Upper lobe of left lung (tissue), 6 donors: ENCODE data around the gene PIERCE2. TPM values are rescaled to one million over a fixed set of nuclear protein-coding genes. Genes with fewer than 3 reads are reported as not detected.
"Not testable (repeated sequence)": the region's sequence is repeated elsewhere in the genome, so short reads cannot be mapped to it uniquely, and the experiment has no call there.

Experiments
- ATAC-seq, 2 donors: fragments of 200-7000 bp; cut with Tn5 transposase; one replicate each; pipeline ENCODE4 v1.9.1; 2022; ENCODE audit warnings: mild to moderate bottlenecking in 2 of 2, moderate library complexity in 2 of 2; ENCODE audit not compliant: low FRiP score in 2 of 2
- DNase-seq, 2 donors: peaks; one replicate each; pipeline ENCODE4 v3.0.0-alpha.2; 2019 to 2020
- H3K27ac ChIP-seq, 4 donors: fragments of 200-600 bp; sonication (generic); one replicate each; pipeline ENCODE4 v1.5.1; 2016 to 2019
- H3K27me3 ChIP-seq, 4 donors: fragments of 200-600 bp; sonication (generic); one replicate each; pipeline ENCODE4 v1.5.1; 2017 to 2019
- H3K36me3 ChIP-seq, 4 donors: fragments of 200-600 bp; sonication (generic); one replicate each; pipeline ENCODE4 v1.5.1; 2016 to 2019
- H3K4me1 ChIP-seq, 4 donors: fragments of 200-600 bp; sonication (generic); one replicate each; pipeline ENCODE4 v1.5.1; 2018 to 2019
- H3K4me3 ChIP-seq, 4 donors: fragments of 200-600 bp; sonication (generic); one replicate each; pipeline ENCODE4 v1.5.1; 2017 to 2019; ENCODE audit warnings: mild to moderate bottlenecking in 2 of 4, moderate library complexity in 1 of 4
- H3K9me3 ChIP-seq, 4 donors: fragments of 200-600 bp; sonication (generic); one replicate each; pipeline ENCODE4 v1.5.1; 2018 to 2019
- CTCF ChIP-seq, 6 experiments: fragments of 450-650 bp in 4 of 6; fragments of 200-600 bp in 2 of 6; sonication (generic) in 2 of 6; IDR thresholded peaks; one replicate each; pipeline ENCODE4 v1.5.1; 2016 to 2019; ENCODE audit warnings: antibody characterized with exemption in 6 of 6
- EP300 ChIP-seq, 4 donors: sonication (generic); formaldehyde crosslinking; IDR thresholded peaks; one replicate each; pipeline ENCODE4 v1.5.1; 2017; ENCODE audit warnings: antibody characterized with exemption in 4 of 4, control low read depth in 2 of 4
- POLR2A ChIP-seq, 4 donors: fragments of 450-650 bp; IDR thresholded peaks; one replicate each; pipeline ENCODE4 v1.5.1; 2016 to 2017; ENCODE audit warnings: antibody characterized with exemption in 4 of 4, mild to moderate bottlenecking in 2 of 4
- POLR2AphosphoS5 ChIP-seq, 2 donors: sonication (generic); formaldehyde crosslinking; IDR thresholded peaks; one replicate each; pipeline ENCODE4 v1.5.1; 2017; ENCODE audit warnings: antibody characterized with exemption in 2 of 2
- WGBS, 2 donors: methylation state at CpG; one replicate each; pipeline ENCODE4 v1.1.5; 2017 to 2018; 5-methylcytosine and 5-hydroxymethylcytosine counted together
- total RNA-seq, 6 donors: library from RNA; depleted of rRNA in 4 of 6; stranded (reverse); fragments of >200 nt in 4 of 6; gene quantifications; one replicate each; pipeline versions ENCODE4 v1.1.0 to v1.2.1, GENCODE V29; 2016 to 2021
- donor health status: DM: no; HTN: no; CAD: no; lungs with moderate emphysema.
- donor health status: DM: no; HTN: yes; CAD: no; lungs with severe emphysema.

PIERCE2 gene
- total RNA-seq, 6 donors from 2014 or later, result 1.3 to 9.1 (median 2.5) TPM; not detected in 2

- no peaks in the 10 kb centered on the region for H3K36me3 ChIP-seq
- H3K9me3 ChIP-seq, result no peaks in the 10 kb centered on the region
- H3K27me3 ChIP-seq, result no peaks in the 10 kb centered on the region
- no peak for DNase-seq
- ATAC-seq, result no peak
- no peaks in the 10 kb centered on the region for H3K4me1 ChIP-seq
- no peak for TF ChIP-seq POLR2A (IDR thresholded peaks at IDR 0.05)
- no peak overlapping the region for H3K27ac ChIP-seq
- H3K4me3 ChIP-seq, result no peak overlapping the region
Measured at GRCh38 chr15:55420171-55420866, 12.0 kb downstream of the PIERCE2 start.

DNA sequence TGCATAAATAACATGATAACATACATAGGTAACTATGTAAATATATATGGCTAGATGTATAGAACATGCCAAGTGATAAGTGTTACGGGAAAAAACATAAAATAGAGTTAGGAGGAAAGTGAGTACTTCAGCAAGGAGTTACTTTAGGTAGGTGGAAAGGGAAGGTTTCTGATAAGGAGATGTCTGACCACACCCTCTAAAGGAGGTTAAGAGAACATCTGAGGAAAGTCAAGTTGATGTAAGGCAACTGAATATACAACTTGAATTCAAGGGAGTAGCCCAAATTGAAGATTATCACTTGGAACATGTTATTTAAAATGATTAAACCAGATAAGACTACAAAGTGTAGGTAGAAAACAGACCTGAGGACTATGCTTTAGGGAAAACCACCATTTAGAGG is 13.8 kb downstream of the PIERCE2 start:
- DNase-seq (no peak), ATAC-seq (no peak)
- Histone ChIP-seq H3K27ac (no peak overlapping the region), H3K4me3 (no peak overlapping the region), H3K36me3 (no peaks in the 10 kb centered on the region), H3K27me3 (no peaks in the 10 kb centered on the region), H3K9me3 (no peaks in the 10 kb centered on the region), H3K4me1 (no peaks in the 10 kb centered on the region)
- 0% methylated on average over 1 of the region's 1 CpG for WGBS, 2 donors
- TF ChIP-seq EP300 (IDR thresholded peaks at IDR 0.05) (no peak), POLR2AphosphoS5 (IDR thresholded peaks at IDR 0.05) (no peak), POLR2A (IDR thresholded peaks at IDR 0.05) (no peak), CTCF (IDR thresholded peaks at IDR 0.05) (no peak)

DNA sequence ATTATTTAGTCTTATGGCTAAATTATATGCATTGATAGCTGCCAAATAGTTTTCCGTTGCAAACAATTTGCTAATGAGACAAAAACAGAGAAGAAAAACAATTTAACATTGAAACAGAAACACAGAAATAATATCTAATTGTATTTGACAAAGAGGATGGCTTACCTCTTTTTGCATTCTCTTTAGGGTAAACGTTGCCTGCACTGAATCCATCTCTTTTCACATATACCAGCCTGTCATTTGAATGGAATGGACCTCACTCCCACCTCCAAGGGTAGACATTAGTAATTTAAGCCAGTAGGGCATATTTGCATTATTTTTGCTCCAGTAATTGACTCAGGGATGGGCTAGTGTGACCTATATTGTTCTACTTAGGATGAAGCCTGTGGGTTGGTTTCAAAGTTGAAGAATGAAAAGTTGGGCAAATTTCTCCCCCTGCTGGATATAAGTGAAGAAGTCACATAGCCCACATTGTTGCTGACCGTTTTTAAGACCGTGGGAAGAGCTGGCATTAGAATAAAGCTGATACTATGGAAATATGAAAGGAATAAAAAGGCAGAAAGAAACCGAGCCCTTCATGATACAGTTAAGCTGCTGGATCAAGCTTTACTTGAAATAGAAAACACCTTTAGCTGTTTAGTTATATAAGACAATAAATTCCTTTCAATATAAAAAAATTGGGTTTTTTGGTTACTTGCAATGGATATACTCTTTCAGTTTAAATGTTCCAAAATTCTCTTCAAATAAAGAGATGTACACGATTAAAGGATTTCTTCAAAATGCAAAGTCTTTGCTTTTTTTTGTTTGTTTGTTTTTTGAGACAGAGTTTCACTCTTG is 26.9 kb downstream of the PIERCE2 start:
- no peak for DNase-seq
- H3K9me3 ChIP-seq, result no peaks in the 10 kb centered on the region
- peak in 1 of 2 donors; percentile 68 for ATAC-seq
- TF ChIP-seq CTCF (IDR thresholded peaks at IDR 0.05) (peak in 5 of 6 experiments; percentile 24 to 60 (median 45)), POLR2A (IDR thresholded peaks at IDR 0.05) (no peak)
- 31 to 36% methylated on average over 6 of the region's 6 CpGs for WGBS, 2 donors
- no peak overlapping the region for H3K4me3 ChIP-seq
- no peak overlapping the region for H3K27ac ChIP-seq
- H3K36me3 ChIP-seq, result no peaks in the 10 kb centered on the region
- no peaks in the 10 kb centered on the region for H3K27me3 ChIP-seq
- no peaks in the 10 kb centered on the region for H3K4me1 ChIP-seq

- H3K4me3 ChIP-seq, H3K36me3 ChIP-seq, H3K27me3 ChIP-seq, H3K4me1 ChIP-seq, ATAC-seq, H3K27ac ChIP-seq: not testable (repeated sequence)
- peaks cover 0 to 13% (median 2%) of the 10 kb centered on the region in 4 donors for H3K9me3 ChIP-seq
- DNase-seq, result peak in 1 of 2 donors; percentile 78
- 97 to 98% methylated on average over 13 to 15 of the region's 15 CpGs for WGBS, 2 donors
Measured at GRCh38 chr15:55443141-55443540, 34.8 kb downstream of the PIERCE2 start.

GRCh38 chr15:55445936-55446335 is 37.6 kb downstream of the PIERCE2 start:
- 75 to 85% methylated on average over 10 to 11 of the region's 27 CpGs for WGBS, 2 donors

DNA sequence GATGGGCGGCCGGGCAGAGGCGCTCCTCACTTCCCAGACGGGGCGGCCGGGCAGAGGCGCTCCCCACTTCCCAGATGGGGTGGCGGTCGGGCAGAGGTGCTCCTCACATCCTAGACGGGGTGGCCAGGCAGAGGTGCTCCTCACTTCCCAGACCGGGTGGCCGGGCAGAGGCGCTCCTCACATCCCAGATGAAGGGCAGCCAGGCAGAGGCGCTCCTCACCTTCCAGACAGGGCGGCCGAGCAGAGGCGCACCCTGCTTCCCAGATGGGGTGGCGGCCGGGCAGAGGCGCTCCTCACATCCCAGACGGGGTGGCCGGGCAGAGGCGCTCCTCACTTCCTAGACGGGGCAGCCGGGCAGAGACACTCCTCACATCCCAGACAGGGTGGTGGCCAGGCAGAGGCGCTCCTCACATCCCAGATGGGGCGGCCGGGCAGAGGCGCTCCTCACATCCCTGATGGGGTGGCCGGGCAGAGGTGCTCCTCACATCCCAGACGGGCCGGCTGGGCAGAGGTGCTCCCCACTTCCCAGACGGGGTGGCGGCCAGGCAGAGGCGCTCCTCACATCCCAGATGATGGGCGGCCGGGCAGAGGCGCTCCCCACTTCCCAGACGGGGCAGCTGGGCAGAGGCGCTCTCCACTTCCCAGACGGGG is 38.2 kb downstream of the PIERCE2 start:
- H3K4me3 ChIP-seq, H3K36me3 ChIP-seq, DNase-seq, H3K4me1 ChIP-seq, ATAC-seq, H3K27ac ChIP-seq, H3K27me3 ChIP-seq: not testable (repeated sequence)
- WGBS, 2 donors, result 86 to 98% methylated on average over 15 to 25 of the region's 41 CpGs
- H3K9me3 ChIP-seq, result peaks cover 0 to 13% (median 2%) of the 10 kb centered on the region in 4 donors

More at GRCh38 chr15:55445936-55446335, 37.6 kb downstream of the PIERCE2 start:
- not testable (repeated sequence) for ATAC-seq, H3K4me3 ChIP-seq, H3K36me3 ChIP-seq, H3K27ac ChIP-seq, H3K27me3 ChIP-seq, H3K4me1 ChIP-seq
- DNase-seq, result peak in 1 of 2 donors; percentile 68
- H3K9me3 ChIP-seq, result peaks cover 0 to 13% (median 2%) of the 10 kb centered on the region in 4 donors

GRCh38 chr15:55447030-55447394 is 38.7 kb downstream of the PIERCE2 start:
- peak in 1 of 2 donors; percentile 64 for DNase-seq
- not testable (repeated sequence) for H3K4me3 ChIP-seq, H3K27me3 ChIP-seq, H3K36me3 ChIP-seq, H3K27ac ChIP-seq, H3K4me1 ChIP-seq, ATAC-seq
- H3K9me3 ChIP-seq, result peaks cover 0 to 13% (median 2%) of the 10 kb centered on the region in 4 donors
- 90 to 98% methylated on average over 4 to 15 of the region's 19 CpGs for WGBS, 2 donors
